HepG2 (cell line): ENCODE measurements around the gene PA2G4. TPM values are rescaled to one million over a fixed set of nuclear protein-coding genes. Genes with fewer than 3 reads are reported as not detected.

Experiments
- ARID4A ChIP-seq: sonication (generic); formaldehyde crosslinking; IDR thresholded peaks from 2 replicates; pipeline ENCODE4 v1.5.0; 2020; ENCODE audit warnings: mild to moderate bottlenecking, missing genetic modification reagents, borderline replicate concordance
- ARNT2 ChIP-seq: sonication (generic); formaldehyde crosslinking; IDR thresholded peaks from 2 replicates; pipeline ENCODE4 v1.8.0; 2022; ENCODE audit warnings: mild to moderate bottlenecking, low read depth, missing genetic modification reagents, moderate library complexity
- ELK4 ChIP-seq: sonication (generic); formaldehyde crosslinking; IDR thresholded peaks from 2 replicates; pipeline ENCODE4 v1.9.0; 2021; ENCODE audit warnings: missing genetic modification reagents, borderline replicate concordance
- EP300 ChIP-seq, 3 experiments: sonication (generic) in 1 of 3; formaldehyde crosslinking in 1 of 3; IDR thresholded peaks; 2 replicates each; pipeline versions ENCODE4 v1.5.1 to v1.6.1; 2011 to 2020; ENCODE audit warnings: low read depth in 2 of 3, low read length in 2 of 3, borderline replicate concordance in 1 of 3, improper control_type of control experiment in 1 of 3, mild to moderate bottlenecking in 1 of 3, missing genetic modification reagents in 1 of 3, moderate library complexity in 1 of 3
- FOXA3 ChIP-seq: IDR thresholded peaks from 2 replicates; pipeline ENCODE4 v1.6.1; 2016; ENCODE audit warnings: missing genetic modification reagents, missing compliant biosample characterization
- ISX ChIP-seq: sonication (generic); formaldehyde crosslinking; conservative IDR thresholded peaks from 2 replicates; pipeline ENCODE4 v1.5.0; 2020; ENCODE audit warnings: missing genetic modification reagents
- KAT8 ChIP-seq: IDR thresholded peaks from 2 replicates; pipeline ENCODE4 v1.6.1; 2016; ENCODE audit warnings: missing genetic modification reagents, missing compliant biosample characterization
- NR2F6 ChIP-seq, 2 experiments: IDR thresholded peaks; 2 replicates each; pipeline ENCODE4 v1.6.1; 2016; ENCODE audit warnings: antibody characterized with exemption in 1 of 2, mild to moderate bottlenecking in 1 of 2
- SOX6 ChIP-seq, 2 experiments: fragments of 450-650 bp in 1 of 2; sonication (generic) in 1 of 2; formaldehyde crosslinking in 1 of 2; IDR thresholded peaks; 2 replicates each; pipeline versions ENCODE4 v1.4.0 to v1.6.1; 2017 to 2020; ENCODE audit warnings: antibody characterized with exemption in 1 of 2, mild to moderate bottlenecking in 1 of 2, missing genetic modification reagents in 1 of 2
- ZBTB3 ChIP-seq: sonication (generic); formaldehyde crosslinking; IDR thresholded peaks from 2 replicates; pipeline ENCODE4 v1.4.0; 2020; ENCODE audit warnings: low read depth, mild to moderate bottlenecking, moderate library complexity, missing genetic modification reagents, borderline replicate concordance
- ZBTB7B ChIP-seq: sonication (generic); formaldehyde crosslinking; IDR thresholded peaks from 2 replicates; pipeline ENCODE4 v1.4.0; 2020; ENCODE audit warnings: missing genetic modification reagents
- ZNF230 ChIP-seq: sonication (generic); formaldehyde crosslinking; IDR thresholded peaks from 2 replicates; pipeline ENCODE4 v1.4.0; 2020; ENCODE audit warnings: mild to moderate bottlenecking, missing genetic modification reagents
- ZNF275 ChIP-seq: sonication (generic); formaldehyde crosslinking; IDR thresholded peaks from 2 replicates; pipeline ENCODE4 v1.8.0; 2022; ENCODE audit warnings: missing genetic modification reagents, mild to moderate bottlenecking, inconsistent platforms, borderline replicate concordance
- ZNF367 ChIP-seq: sonication (generic); formaldehyde crosslinking; IDR thresholded peaks from 2 replicates; pipeline ENCODE4 v1.4.0; 2020; ENCODE audit warnings: missing genetic modification reagents, borderline replicate concordance
- ZNF543 ChIP-seq: sonication (generic); formaldehyde crosslinking; IDR thresholded peaks from 2 replicates; pipeline ENCODE4 v1.4.0; 2020; ENCODE audit warnings: mild to moderate bottlenecking, missing genetic modification reagents
- ZNF576 ChIP-seq: sonication (generic); formaldehyde crosslinking; IDR thresholded peaks from 2 replicates; pipeline ENCODE4 v1.4.0; 2020; ENCODE audit warnings: mild to moderate bottlenecking, missing genetic modification reagents
- ZNF724P ChIP-seq: sonication (generic); formaldehyde crosslinking; IDR thresholded peaks from 2 replicates; pipeline ENCODE4 v1.8.0; 2022; ENCODE audit warnings: missing genetic modification reagents, borderline replicate concordance
- ZNF878 ChIP-seq: sonication (generic); formaldehyde crosslinking; IDR thresholded peaks from 2 replicates; pipeline ENCODE4 v1.8.1; 2023; ENCODE audit warnings: mild to moderate bottlenecking, missing genetic modification reagents, moderate library complexity
- ZSCAN5A ChIP-seq: sonication (generic); formaldehyde crosslinking; IDR thresholded peaks from 2 replicates; pipeline ENCODE4 v1.8.0; 2022; ENCODE audit warnings: mild to moderate bottlenecking, missing genetic modification reagents, borderline replicate concordance
- polyA plus RNA-seq, 8 experiments: library from polyadenylated mRNA; depleted of rRNA in 3 of 8; stranded (reverse) in 7 of 8; unstranded in 1 of 8; fragments of >200 nt; fragmentation: Illumina TruSeq in 4 of 8; extraction: Trizol in 4 of 8; gene quantifications; 2 replicates each; pipeline versions ENCODE4 v1.2.1 to v1.2.3, GENCODE V29; 2011 to 2016; ENCODE audit warnings: low read depth in 4 of 8, missing spikeins in 1 of 8, mixed read lengths in 1 of 8; ENCODE audit not compliant: insufficient read depth in 1 of 8
- total RNA-seq, 5 experiments: library from RNA; depleted of rRNA; stranded (reverse); fragments of >200 nt; fragmentation: Illumina TruSeq; extraction: Trizol; gene quantifications; 2 replicates each; pipeline ENCODE4 v1.2.3, GENCODE V29; 2016; ENCODE audit warnings: low read depth in 1 of 5

PA2G4 gene
- total and polyA plus RNA-seq, 2 of the 13 experiments (the other 11 are each of a cell fraction or from before 2014, with no cell fraction given) = 147 to 240 TPM

GRCh38 chr12:56080556-56081138, 23.7 kb upstream of the PA2G4 start (continued):
- TF ChIP-seq ZBTB3 (CRISPR knock-in tag) (no peak), ARNT2 (no peak), KAT8 (no peak), ZNF576 (CRISPR knock-in tag) (no peak), ZNF724P (CRISPR knock-in tag) (no peak), ZNF230 (CRISPR knock-in tag) (peak; percentile 52; the same call in 1 of the 2 replicates), ZNF878 (no peak), NR2F6 (IDR thresholded peaks at IDR 0.05) (peak; percentile 67; the same call in 1 of the 2 replicates), NR2F6 (CRISPR knock-in tag; IDR thresholded peaks at IDR 0.05) (peak; percentile 82), ELK4 (no peak), SOX6 (IDR thresholded peaks at IDR 0.05) (no peak), SOX6 (CRISPR knock-in tag; IDR thresholded peaks at IDR 0.05) (peak; percentile 85), ZSCAN5A (CRISPR knock-in tag) (no peak), ZNF275 (CRISPR knock-in tag) (no peak), ZNF543 (no peak), FOXA3 (peak; percentile 81), ARID4A (CRISPR knock-in tag) (no peak; the same call in 1 of the 2 replicates), ISX (CRISPR knock-in tag) (no peak), ZNF367 (CRISPR knock-in tag) (no peak), ZBTB7B (peak; percentile 79), EP300 (IDR thresholded peaks at IDR 0.05; ENCODE audit: low read depth in 2 of 2, low read length in 2 of 2) (peak in 1 of 2 experiments; percentile 79; a peak in 1 of 4 replicates), EP300 (CRISPR knock-in tag; IDR thresholded peaks at IDR 0.05; ENCODE audit: borderline replicate concordance) (no peak; the same call in 1 of the 2 replicates)
